Heart left ventricle (tissue), 16 donors: ENCODE measurements around the gene TAS2R5. TPM values are rescaled to one million over a fixed set of nuclear protein-coding genes. Genes with fewer than 3 reads are reported as not detected.
"Not testable (repeated sequence)": the region's sequence is repeated elsewhere in the genome, so short reads cannot be mapped to it uniquely, and the experiment has no call there.

Experiments used
- ATAC-seq, 4 donors: fragments of 200-7000 bp; cut with Tn5 transposase; one replicate each; pipeline ENCODE4 v1.9.1; 2020 to 2022; ENCODE audit warnings: moderate library complexity in 4 of 4, mild to moderate bottlenecking in 3 of 4, moderate number of reproducible peaks in 1 of 4
- DNase-seq, 5 donors: peaks; one replicate each; pipeline ENCODE4 v3.0.0-alpha.2; 2020
- H3K27ac ChIP-seq, 12 donors: fragments of 200-600 bp; sonication (generic) in 4 of 12; one replicate each; pipeline versions ENCODE4 v1.5.0 to v1.8.0; 2016 to 2022; ENCODE audit warnings: mild to moderate bottlenecking in 2 of 12
- H3K27me3 ChIP-seq, 9 donors: fragments of 200-600 bp; sonication (generic) in 2 of 9; one replicate each; pipeline versions ENCODE4 v1.5.1 to v1.8.0; 2016 to 2022; ENCODE audit warnings: mild to moderate bottlenecking in 3 of 9
- H3K36me3 ChIP-seq, 9 donors: fragments of 200-600 bp; sonication (generic) in 2 of 9; one replicate each; pipeline versions ENCODE4 v1.5.0 to v1.8.0; 2018 to 2022; ENCODE audit warnings: mild to moderate bottlenecking in 2 of 9
- H3K4me1 ChIP-seq, 12 donors: fragments of 200-600 bp; sonication (generic) in 4 of 12; one replicate each; pipeline versions ENCODE4 v1.5.0 to v1.8.0; 2016 to 2022; ENCODE audit warnings: mild to moderate bottlenecking in 3 of 12
- H3K4me3 ChIP-seq, 12 donors: fragments of 200-600 bp; sonication (generic) in 4 of 12; one replicate each; pipeline versions ENCODE4 v1.5.0 to v1.8.0; 2017 to 2022; ENCODE audit warnings: mild to moderate bottlenecking in 9 of 12, moderate library complexity in 4 of 12
- H3K9me3 ChIP-seq, 12 donors: fragments of 200-600 bp; sonication (generic) in 4 of 12; one replicate each; pipeline versions ENCODE4 v1.5.0 to v1.8.0; 2016 to 2022; ENCODE audit warnings: mild to moderate bottlenecking in 1 of 12
- CTCF ChIP-seq, 12 donors: fragments of 200-600 bp; sonication (generic) in 4 of 12; IDR thresholded peaks; one replicate each; pipeline versions ENCODE4 v1.5.0 to v1.8.0; 2018 to 2022; ENCODE audit warnings: antibody characterized with exemption in 12 of 12, mild to moderate bottlenecking in 5 of 12
- POLR2A ChIP-seq, 2 donors: fragments of 450-650 bp; IDR thresholded peaks; one replicate each; pipeline ENCODE4 v1.6.1; 2017; ENCODE audit warnings: antibody characterized with exemption in 2 of 2, mild to moderate bottlenecking in 2 of 2, moderate library complexity in 2 of 2
- WGBS, 4 donors: extraction: QIAGEN DNeasy Blood & Tissue Kit in 2 of 4; methylation state at CpG; one replicate each; pipeline versions ENCODE4 v1.1.5 to v1.1.7; 2013 to 2018; 5-methylcytosine and 5-hydroxymethylcytosine counted together
- intact Hi-C, 10 donors: fragments of 100-400 bp; cut with DNase I; formaldehyde crosslinking; loops; one replicate each; pipeline versions ENCODE4 v1.11.1 to v1.14.2; 2022
- polyA plus RNA-seq, 2 donors: library from polyadenylated mRNA; stranded (reverse); fragments of 200-250 nt; gene quantifications; one replicate each; pipeline ENCODE4 v1.2.3, GENCODE V29; 2013
- total RNA-seq, 9 donors: library from RNA; depleted of rRNA in 2 of 9; stranded (reverse); fragments of >200 nt in 2 of 9; fragmentation: NEBNext Ultra II Directional in 3 of 9; extraction: Animal tissue kit (Norgen Biotek cat#: 25700) in 3 of 9; gene quantifications; one replicate each; pipeline versions ENCODE4 v1.1.0 to v1.2.4, GENCODE V29; 2016 to 2023
- donor health status: ischemic (EF 13 %, LVEDD 7.1; RV severe dilation, severe dysfunction).
- donor health status: healthy with polysubstance abuse.
- donor health status: DM: no; HTN: yes; CAD: no.
- donor health status: DM: no; HTN: no; CAD: no.
- donor health status: ischemic (EF 25% LVEDD 6.9; RV normal size, moderate dysfunction).
- donor health status: ischemic (EF 25% LVEDD 5.7; RV mildly dilated, moderate dysfunction).
- donor health status: healthy.
- donor health status: DM: yes; HTN: yes; CAD: no.
- donor health status: ischemic (EF 35%, LVEDD 5.7; RV mildly dilated, moderate dysfunction).
- donor health status: nonischemic (EF 11% LVEDD 7.7; RV severe dilation, severe dysfunction).
- donor health status: DM: yes; HTN: yes; CAD: no.
- donor health status: PGD.
- donor health status: ischemic (EF 29% LVEDD 5.4; RV normal size, mild dysfunction).
- donor health status: nonischemic (EF 23%, LVEDD 6.1; RV moderate dilation, normal function).

TAS2R5 gene
- total and polyA plus RNA-seq, 11 donors: 0.18 to 0.60 (median 0.45) TPM; not detected in 6

GRCh38 chr7:141752634-141753033 is 37.4 kb upstream of the TAS2R5 start:
- Histone ChIP-seq H3K36me3 (peaks cover 10 to 98% (median 91%) of the 10 kb centered on the region in 9 donors), H3K4me1 (no peaks in the 10 kb centered on the region)
- TF ChIP-seq CTCF (IDR thresholded peaks at IDR 0.05): peak in 4 of 12 donors; percentile 13 to 39 (median 27)
- no peak for TF ChIP-seq POLR2A (IDR thresholded peaks at IDR 0.05)

GRCh38 chr7:141754939-141755338 is 35.1 kb upstream of the TAS2R5 start:
- Histone ChIP-seq H3K9me3 (peaks cover 0 to 30% (median 18%) of the 10 kb centered on the region in 12 donors), H3K27me3 (no peaks in the 10 kb centered on the region), H3K4me1 (no peaks in the 10 kb centered on the region), H3K4me3 (no peak overlapping the region), H3K36me3 (peaks cover 10 to 97% (median 88%) of the 10 kb centered on the region in 9 donors), H3K27ac (no peak overlapping the region)
- ATAC-seq: no peak
- no peak for TF ChIP-seq POLR2A (IDR thresholded peaks at IDR 0.05)
- peak in 8 of 12 donors; percentile 19 to 38 (median 34) for TF ChIP-seq CTCF (IDR thresholded peaks at IDR 0.05)
- intact Hi-C loops: no loop called here
- no peak for DNase-seq
- WGBS, 4 donors: 77 to 93% (median 83%) methylated on average over 6 of the region's 6 CpGs

More at GRCh38 chr7:141752634-141753033, 37.4 kb upstream of the TAS2R5 start:
- Histone ChIP-seq H3K27ac (no peak overlapping the region), H3K9me3 (peaks cover 0 to 30% (median 18%) of the 10 kb centered on the region in 12 donors), H3K27me3 (no peaks in the 10 kb centered on the region), H3K4me3 (no peak overlapping the region)
- no peak for DNase-seq
- ATAC-seq: no peak
- 96 to 98% (median 98%) methylated on average over 13 of the region's 13 CpGs for WGBS, 4 donors
- intact Hi-C loops: no loop called here

GRCh38 chr7:141763797-141764196 is 26.2 kb upstream of the TAS2R5 start, which contains the start of gene TAS2R3:
Gene TAS2R3, plus strand, starts transcription at chr7:141764097. Its CDS starts 62 bp downstream, at chr7:141764159.
- DNase-seq (no peak), ATAC-seq (no peak)
- Histone ChIP-seq H3K27me3 (no peaks in the 10 kb centered on the region), H3K36me3 (peaks cover 0 to 71% (median 42%) of the 10 kb centered on the region in 9 donors), H3K9me3 (no peaks in the 10 kb centered on the region), H3K4me1 (no peaks in the 10 kb centered on the region), H3K27ac (no peak within 1 kb of the TSS), H3K4me3 (no peak within 1 kb of the TSS)
- TF ChIP-seq POLR2A (IDR thresholded peaks at IDR 0.05): no peak
- TF ChIP-seq CTCF (IDR thresholded peaks at IDR 0.05): no peak
- 79 to 98% (median 97%) methylated on average over 3 of the region's 3 CpGs for WGBS, 4 donors
- intact Hi-C loops: no loop called here

- Histone ChIP-seq H3K9me3 (peaks cover 0 to 11% (median 0%) of the 10 kb centered on the region in 12 donors), H3K36me3 (peaks cover 0 to 18% (median 0%) of the 10 kb centered on the region in 9 donors)
- ATAC-seq, H3K4me1 ChIP-seq, H3K27me3 ChIP-seq, intact Hi-C loops, DNase-seq, H3K4me3 ChIP-seq, H3K27ac ChIP-seq: not testable (repeated sequence)
- 94 to 99% (median 97%) methylated on average over 3 of the region's 3 CpGs for WGBS, 4 donors
Observed at GRCh38 chr7:141770083-141770583, 19.9 kb upstream of the TAS2R5 start.

- H3K27me3 ChIP-seq: no peaks in the 10 kb centered on the region
- TF ChIP-seq POLR2A (IDR thresholded peaks at IDR 0.05): no peak
- no peak for TF ChIP-seq CTCF (IDR thresholded peaks at IDR 0.05)
- no peak for DNase-seq
- peaks cover 0 to 48% (median 14%) of the 10 kb centered on the region in 9 donors for H3K36me3 ChIP-seq
- intact Hi-C loops: no loop called here
- H3K9me3 ChIP-seq: peaks cover 0 to 15% (median 2%) of the 10 kb centered on the region in 12 donors
- 96 to 100% (median 98%) methylated on average over 1 of the region's 1 CpG for WGBS, 4 donors
- H3K4me1 ChIP-seq: no peaks in the 10 kb centered on the region
- H3K4me3 ChIP-seq: no peak within 1 kb of the TSS
- no peak for ATAC-seq
- H3K27ac ChIP-seq: no peak within 1 kb of the TSS
Observed at GRCh38 chr7:141776374-141776773, 13.6 kb upstream of the TAS2R5 start, which contains the start of gene TAS2R4. Gene TAS2R4, plus strand, starts transcription at chr7:141776674. Its CDS starts 1,815 bp downstream, at chr7:141778489.
